ENCODE measurements around the gene STPG2. TPM values are rescaled to one million over a fixed set of nuclear protein-coding genes. Genes with fewer than 3 reads are reported as not detected.

The STPG2 gene
- total and polyA plus RNA-seq, 2 of the 4 experiments (the other 2 are of a cell fraction) = not detected

GRCh38 chr4:97879942-97880341, 263.3 kb downstream of the STPG2 start:
- Histone ChIP-seq H3K23ac (ENCODE audit: low read depth, low read length) (no peak overlapping the region), H3K27me3 (ENCODE audit: control insufficient read depth, insufficient read depth, low read length) (no peaks in the 10 kb centered on the region), H3K56ac (ENCODE audit: extremely low read depth, insufficient read depth, low read length) (no peak overlapping the region), H3K18ac (ENCODE audit: low read depth, low read length) (no peak overlapping the region), H3K27ac (ENCODE audit: insufficient read depth, low read length) (no peak overlapping the region), H2BK5ac (ENCODE audit: low read depth, low read length, poor library complexity, severe bottlenecking) (no peak overlapping the region), H3K9me1 (ENCODE audit: insufficient read depth, low read length) (no peaks in the 10 kb centered on the region), H3K79me1 (ENCODE audit: low read depth in 1 of 2, low read length in 2 of 2) (no peaks in the 10 kb centered on the region), H4K20me1 (ENCODE audit: insufficient read depth, low read length) (no peaks in the 10 kb centered on the region), H3K14ac (replicated peaks; ENCODE audit: low read depth, low read length) (no peak overlapping the region), H2BK15ac (ENCODE audit: low read depth, low read length) (no peak overlapping the region), H3K9me3 (ENCODE audit: control insufficient read depth, insufficient read depth, low read length) (peaks cover 11% of the 10 kb centered on the region; the same call in 1 of the 2 replicates), H2AK9ac (replicated peaks; ENCODE audit: low read depth, low read length, poor library complexity) (no peak overlapping the region), H4K8ac (ENCODE audit: low read depth in 2 of 2, low read length in 2 of 2) (no peak overlapping the region), H3K4ac (ENCODE audit: low read depth, low read length) (no peak overlapping the region), H2AFZ (replicated peaks; ENCODE audit: low read length, poor library complexity) (no peak overlapping the region), H3K9ac (ENCODE audit: low read depth, low read length) (no peak overlapping the region), H3K36me3 (ENCODE audit: control insufficient read depth, insufficient read depth, low read length) (no peaks in the 10 kb centered on the region), H3K4me1 (ENCODE audit: control insufficient read depth, insufficient read depth, low read length) (no peaks in the 10 kb centered on the region), H3K4me3 (ENCODE audit: insufficient read depth, low read depth, low read length) (no peak overlapping the region), H3K4me2 (ENCODE audit: low read depth, low read length) (no peak overlapping the region), H2AK5ac (ENCODE audit: low read depth, low read length) (no peak overlapping the region), H4K5ac (ENCODE audit: low read depth, low read length) (no peak overlapping the region), H2BK20ac (ENCODE audit: low read depth, low read length) (no peak overlapping the region), H2BK120ac (ENCODE audit: low read depth, low read length) (no peak overlapping the region), H4K91ac (ENCODE audit: insufficient read depth, low read depth, low read length) (no peak overlapping the region)
- DNase-seq = no peak
- intact Hi-C loops (cut with micrococcal nuclease) = no loop called here
- no peak for ATAC-seq (ENCODE audit: low read depth)
- CTCF ChIA-PET = no interaction called here
- BruUV-seq (replicated peaks) = no TSS peak
- WGBS, 2 experiments (ENCODE audit: extremely low coverage in 2 of 2, insufficient read length in 1 of 2) = no CpG with 5 or more reads among the region's 2 CpGs
- no peak for TF ChIP-seq RAD21 (IDR thresholded peaks at IDR 0.05; ENCODE audit: low read length)
- TF ChIP-seq FOS (IDR thresholded peaks at IDR 0.05; ENCODE audit: low read depth, low read length) = no peak
- no peak for TF ChIP-seq BHLHE40 (IDR thresholded peaks at IDR 0.05; ENCODE audit: low read depth, low read length)
- TF ChIP-seq CTCF (conservative IDR thresholded peaks at IDR 0.05; ENCODE audit: low read depth, low read length) = no peak
- TF ChIP-seq MAZ (IDR thresholded peaks at IDR 0.05; ENCODE audit: borderline replicate concordance, low read depth, low read length) = no peak
- dilution Hi-C loops (cut with HindIII; ENCODE audit: low sequenced_read_pairs, unreplicated experiment) = no loop called here
- POLR2A ChIA-PET (ENCODE audit: unreplicated experiment) = no interaction called here
- in situ Hi-C loops (cut with MboI; ENCODE audit: low sequenced_read_pairs) = no loop called here
